Glomerular visceral epithelial cell (primary cell): ENCODE measurements around the gene NTN5.
A peak's percentile ranks its signal among the peaks of the same experiment; 100 is the strongest.
"Not testable (repeated sequence)": the region's sequence is repeated elsewhere in the genome, so short reads cannot be mapped to it uniquely, and the experiment has no call there.

Experiments used
- DNase-seq: peaks from one replicate; pipeline ENCODE4 v3.0.0-alpha.2; 2016; ENCODE audit errors: extremely low spot score

Gene NTN5

DNA sequence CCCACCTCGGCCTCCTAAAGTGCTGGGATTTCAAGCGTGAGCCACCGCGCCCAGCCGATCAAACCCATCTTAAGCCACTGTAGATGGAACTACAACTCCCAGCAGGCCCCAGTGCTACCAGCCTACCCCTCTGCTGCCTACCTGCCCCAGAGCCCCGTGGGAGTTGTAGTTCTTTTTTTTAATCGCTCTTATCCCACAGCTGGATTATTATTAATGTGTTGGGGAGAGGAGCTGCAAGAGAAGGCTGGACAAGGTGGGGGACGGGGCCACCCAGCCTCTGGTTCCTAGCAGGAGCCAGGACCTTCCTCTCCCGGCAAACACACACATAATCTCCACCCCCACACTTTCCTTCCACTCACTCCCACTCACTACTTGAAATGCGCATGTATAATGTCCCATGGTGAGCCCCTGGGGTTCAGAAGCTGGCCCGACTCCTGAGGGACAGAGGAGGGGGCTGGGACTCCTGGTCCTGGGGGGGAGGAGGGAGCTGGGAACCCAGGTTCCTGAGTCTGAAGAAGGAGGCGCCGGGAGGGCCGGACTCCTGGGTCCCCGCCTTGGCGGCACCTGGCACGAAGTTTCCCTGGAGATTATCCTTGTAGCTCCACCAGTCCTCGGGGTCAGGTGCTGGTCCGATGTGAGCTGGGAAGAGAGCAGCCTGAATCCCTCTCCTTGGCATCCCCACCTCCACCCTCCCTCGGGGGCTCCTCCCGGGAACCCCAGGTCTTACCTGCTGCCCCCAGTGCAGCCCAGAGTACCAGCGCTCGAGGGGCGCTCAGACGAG is 27.8 kb downstream of the NTN5 start:
- DNase-seq, result peak; percentile 63

DNA sequence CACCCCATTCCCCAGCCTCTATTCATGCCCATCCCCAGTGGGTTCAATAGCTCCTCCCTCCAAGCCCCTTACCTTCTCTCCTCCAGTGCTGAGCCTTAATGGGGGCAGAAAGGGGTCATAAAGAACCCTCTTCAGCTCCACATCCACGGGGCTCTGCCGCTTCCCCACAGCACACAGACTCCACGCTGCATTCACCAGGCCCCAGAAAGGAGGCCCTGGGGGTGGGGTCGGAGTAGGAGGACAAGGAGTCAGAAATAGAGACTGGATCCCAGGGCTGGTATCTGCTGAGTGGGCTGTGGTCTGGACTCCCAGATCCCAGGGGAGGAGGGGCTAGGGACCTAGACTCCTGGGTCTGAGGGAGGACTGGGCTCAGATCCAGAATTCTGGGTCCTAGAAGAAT is 28.5 kb downstream of the NTN5 start:
- DNase-seq, result no peak

DNA sequence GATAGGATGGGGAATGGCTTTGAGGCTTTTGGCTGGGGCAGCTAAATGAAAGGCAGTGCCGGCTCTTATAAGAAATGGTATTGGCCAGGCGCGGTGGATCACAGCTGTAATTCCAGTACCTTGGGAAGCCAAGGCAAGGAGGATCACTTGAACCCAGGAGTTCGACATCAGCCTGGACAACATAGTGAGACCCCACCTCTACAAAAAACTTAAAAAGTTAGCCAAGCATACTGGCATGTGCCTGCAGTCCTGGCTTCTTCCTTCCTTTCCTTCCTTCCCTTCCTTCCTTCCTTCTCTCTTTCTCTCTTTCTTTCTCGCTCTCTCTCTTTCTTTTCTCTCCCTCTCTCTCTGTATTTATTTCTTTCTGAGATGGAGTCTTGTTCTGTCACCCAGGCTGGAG is 30.0 kb downstream of the NTN5 start:
- DNase-seq, result no peak

DNA sequence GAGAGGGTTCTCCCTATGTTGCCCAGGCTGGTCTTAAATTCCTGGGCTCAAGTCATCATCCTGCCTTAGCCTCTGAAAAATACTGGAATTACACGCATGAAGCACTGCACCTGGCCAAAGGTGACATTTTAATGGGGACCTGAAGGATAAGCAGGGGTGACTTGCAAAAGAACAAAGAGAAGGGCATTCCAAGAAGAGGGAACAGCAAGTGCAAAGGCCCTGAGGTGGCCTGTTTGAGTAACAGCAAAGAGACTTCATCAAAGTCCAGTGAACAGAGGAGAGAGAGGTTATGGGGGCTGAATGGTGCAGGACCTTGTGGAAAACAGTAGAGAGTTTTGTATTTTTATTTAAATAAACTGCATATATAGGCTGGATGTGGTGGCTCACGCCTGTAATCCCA is 31.0 kb downstream of the NTN5 start:
- no peak for DNase-seq

DNA sequence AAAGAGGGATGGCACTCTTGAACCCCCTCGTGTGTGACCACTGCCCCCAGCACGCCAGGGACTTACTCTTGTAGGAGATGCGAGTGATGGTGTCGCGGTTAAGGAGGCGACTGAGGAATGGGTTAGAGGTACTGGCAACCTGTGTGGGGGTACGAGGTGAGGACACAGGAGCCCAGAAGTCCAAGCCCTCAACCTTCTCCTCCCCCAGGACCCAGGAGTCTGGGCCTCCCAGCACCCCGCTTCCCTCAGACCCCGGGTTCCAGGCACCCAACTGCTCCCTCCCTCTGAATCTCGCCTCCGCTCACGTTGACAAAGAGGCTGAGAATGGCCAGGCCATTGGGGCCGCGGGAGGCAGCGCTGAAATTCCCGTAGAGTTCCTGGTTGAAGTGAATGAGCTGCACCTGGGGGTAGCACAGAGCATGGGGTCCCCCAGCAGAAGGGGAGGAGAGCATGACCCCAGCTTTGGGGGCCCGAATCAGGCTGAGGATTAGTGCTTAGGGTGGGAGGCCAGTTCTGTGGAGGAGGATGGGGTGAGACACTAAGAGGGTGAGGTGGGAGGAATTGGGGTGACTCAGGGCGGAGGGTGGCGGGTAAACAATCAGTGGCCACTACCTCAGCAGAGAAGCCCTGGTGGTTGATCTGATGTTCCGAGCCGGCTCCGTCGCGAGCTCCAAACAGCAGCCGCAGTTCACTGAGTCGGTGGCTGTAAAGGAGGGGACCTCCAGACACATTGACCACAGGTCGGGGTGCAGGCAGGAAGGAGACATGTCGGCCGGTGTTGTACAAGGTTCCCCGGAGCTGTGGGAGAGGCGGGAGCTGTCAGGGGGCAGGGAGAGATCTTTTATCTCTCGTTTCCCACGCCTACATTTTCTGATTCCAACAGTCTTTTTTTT is 33.1 kb downstream of the NTN5 start:
- DNase-seq, result no peak

DNA sequence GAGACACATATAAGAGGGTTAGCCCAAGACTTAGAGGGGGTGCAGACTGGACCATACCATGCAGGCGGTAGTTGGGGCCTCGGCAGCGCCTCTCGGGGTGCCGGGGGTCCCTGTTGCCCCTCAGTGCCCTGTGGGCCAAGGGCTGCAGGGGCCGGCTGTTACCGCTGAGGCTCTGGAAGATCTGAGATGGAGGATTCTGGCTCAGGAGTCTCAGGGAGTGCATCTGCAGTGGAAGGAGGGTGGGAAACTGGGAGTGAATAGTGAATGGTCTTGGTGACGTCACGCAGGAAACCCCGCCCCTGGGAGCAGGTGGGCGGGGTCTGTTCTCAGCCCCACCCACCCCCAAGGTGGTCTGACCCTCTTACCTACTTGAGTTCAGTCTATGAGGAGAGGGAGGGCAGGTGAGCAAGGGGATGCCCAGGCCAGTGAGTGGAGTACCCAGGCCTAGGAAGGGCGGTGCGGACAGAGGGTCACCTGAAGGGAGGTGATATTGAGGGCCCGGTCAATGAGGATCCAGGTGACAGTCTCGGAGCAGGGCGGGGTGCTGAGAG is 33.9 kb downstream of the NTN5 start:
- no peak for DNase-seq

DNA sequence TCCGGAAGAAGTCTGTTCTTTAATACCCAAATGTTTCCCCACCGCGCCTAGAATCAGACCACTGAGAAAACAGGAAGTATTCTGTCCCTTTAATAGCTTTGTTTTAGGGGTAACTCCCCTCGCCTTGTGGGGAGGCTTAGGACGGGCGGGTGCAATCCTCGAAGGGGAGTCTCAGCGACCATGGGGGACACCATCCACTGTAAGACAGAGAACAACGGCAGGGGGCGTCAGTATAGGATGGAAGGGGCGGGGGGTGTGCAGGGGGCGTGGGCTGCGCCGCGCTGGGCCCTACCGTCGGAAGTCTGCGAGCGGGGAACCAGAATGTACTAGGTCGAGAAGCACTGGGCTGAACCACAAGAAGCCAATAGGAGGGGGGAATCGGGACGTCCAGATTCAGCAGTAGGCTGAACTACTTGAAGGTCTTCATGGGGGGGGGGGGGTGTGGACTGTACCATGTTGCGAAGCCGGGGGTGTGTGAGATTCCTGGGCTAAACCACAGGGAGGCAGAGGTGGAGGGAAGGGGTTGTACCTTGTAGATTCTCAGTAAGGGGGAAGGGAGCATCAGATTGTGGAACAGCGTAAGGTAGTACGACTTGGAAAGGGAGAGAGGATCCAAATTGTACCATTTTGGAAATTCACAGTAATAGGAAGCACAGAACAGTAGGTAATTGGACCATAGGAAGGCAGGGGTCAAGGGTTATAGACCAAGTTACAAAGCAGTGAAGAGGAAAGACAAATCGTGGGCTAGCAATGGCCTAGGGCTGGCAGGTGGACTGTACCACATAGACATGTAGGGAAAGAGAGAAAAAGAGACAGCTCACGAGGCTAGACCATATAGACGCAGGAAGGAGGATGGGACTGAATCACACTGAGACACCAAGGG is 34.6 kb downstream of the NTN5 start:
- peak; percentile 93 for DNase-seq

DNA sequence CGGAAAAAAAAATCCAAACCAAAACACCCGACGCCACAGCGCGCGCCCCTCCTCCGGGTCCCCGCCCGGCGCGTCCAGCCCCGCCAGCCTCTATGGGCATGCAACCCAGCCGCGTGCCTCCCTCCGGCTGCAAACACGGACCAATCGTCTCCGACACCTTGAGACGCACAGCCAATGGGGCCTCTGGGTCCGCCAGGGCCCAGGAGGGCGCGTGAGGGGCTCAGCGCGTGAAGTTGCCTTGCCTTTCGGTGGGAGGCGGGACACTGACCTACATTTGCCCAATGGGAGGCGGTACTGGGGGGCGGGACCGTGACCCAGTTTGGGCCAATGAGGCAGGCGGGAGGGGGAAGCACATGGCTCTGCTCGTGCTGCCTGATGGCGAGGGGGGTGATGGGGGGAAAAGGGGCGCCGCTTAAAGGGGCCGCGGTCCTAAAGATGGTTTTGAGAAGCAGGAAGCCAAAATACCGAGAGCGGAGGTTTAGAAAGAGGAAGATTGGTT is 35.3 kb downstream of the NTN5 start:
- DNase-seq, result peak; percentile 99

DNA sequence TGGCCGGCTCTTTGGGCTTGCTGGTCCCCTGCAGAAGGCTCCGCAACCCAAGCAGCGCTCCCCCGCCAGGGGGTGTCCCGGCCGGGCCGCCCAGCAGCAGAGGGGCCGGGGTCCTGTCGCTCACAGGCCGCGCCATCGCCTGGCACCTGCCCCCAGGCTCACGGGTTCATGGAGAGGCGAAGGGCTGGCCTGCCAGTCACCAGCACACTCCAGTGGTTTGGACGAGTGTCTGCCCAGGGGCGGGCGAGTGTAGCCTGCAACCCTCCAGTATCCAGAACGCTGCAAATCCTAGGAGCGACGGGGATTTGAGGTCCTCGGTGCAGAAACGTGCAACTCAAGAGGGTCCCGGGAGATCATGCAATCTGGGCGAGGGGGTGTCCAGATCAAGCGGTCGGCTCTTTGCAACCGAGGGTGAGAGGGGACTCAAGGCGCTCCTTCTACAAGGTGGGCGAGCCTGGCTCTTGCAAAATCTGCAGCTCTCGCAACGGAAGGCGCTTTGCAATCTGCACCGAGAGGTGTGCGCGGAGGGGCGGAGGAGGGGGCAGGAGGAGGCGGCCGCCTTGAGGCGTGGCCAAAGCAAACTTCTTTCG is 35.9 kb downstream of the NTN5 start, which contains the start of gene DBP:
TSS of gene DBP (minus strand) at position 521 of the 590 bp plus-strand sequence. CDS start at position 136, 385 bp downstream.
- DNase-seq, result no peak

DNA sequence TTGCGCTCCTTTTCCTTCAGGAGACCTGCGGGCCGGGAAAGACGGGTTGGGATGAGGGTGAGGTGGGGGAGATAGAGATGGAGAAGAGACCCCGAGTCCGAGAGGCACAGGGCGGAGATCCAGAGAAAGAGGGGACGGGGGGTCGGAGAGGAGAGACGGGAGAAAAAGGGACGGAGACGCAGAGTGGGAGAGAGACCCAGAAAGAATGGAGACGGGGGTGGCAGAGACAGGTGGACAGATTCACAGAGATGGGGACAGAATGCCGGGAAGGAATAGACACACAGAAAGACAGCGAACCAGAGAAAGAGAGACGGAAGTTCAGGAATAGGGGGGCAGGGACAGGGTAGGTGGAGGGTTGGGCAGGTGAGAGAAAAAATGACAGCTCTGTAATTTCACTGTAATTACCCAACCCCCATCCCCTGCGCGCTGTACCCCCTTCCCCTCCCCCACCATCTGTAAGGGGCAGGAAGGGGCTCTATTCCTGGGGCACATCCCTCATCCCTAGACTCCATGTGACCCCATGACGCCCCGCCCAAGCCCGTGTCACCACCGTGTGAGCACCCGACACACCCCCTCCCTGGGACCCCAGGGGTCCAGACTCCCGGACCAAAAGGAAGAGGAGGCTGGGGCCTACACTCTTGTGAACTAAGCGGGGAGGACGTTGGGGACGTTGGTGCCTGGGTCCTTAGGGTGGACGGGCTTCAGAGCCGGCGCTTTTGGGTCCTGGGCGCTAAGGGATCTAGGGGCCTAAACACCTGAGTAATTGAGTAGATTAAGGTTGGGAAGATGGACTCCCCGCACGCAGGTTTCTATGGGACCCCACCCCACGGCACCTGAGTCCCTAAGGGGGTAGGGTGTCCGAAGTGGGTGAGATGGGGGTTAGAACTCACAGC is 36.6 kb downstream of the NTN5 start:
- DNase-seq, result no peak

DNA sequence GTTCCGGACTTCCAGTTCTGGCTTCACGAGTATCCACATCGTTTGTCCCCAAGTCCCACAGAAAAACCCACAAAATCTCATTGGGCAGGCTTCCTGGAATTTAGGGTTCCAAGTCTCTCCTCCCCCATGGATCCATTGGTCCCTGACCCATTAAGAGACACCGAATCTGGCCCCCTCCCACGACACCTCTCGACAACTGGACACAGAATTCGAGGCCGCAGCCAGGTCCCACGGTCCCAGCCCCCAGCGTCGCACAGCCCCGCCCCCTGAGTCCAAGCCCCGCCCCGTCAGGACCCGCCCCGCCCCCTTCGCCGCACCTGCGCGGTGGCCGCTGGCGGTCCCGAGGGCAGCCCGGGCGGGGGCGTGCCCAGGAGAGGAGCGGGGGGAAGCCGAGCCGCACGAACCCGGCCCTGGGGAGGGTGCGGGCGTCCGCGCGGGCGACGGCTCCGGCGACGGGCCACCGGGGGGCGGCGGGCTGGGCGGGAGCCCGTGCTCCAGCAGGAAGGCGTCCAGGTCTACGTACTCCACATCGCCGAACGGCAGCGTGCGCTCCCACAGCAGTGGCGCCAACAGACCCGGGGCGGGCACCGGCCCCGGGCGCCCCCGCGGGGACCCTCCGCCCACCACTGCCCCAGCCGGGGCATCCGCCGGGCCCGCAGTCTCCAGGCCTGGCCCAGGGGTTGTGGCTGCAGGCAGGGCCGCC is 37.4 kb downstream of the NTN5 start:
- peak; percentile 67 for DNase-seq

DNA sequence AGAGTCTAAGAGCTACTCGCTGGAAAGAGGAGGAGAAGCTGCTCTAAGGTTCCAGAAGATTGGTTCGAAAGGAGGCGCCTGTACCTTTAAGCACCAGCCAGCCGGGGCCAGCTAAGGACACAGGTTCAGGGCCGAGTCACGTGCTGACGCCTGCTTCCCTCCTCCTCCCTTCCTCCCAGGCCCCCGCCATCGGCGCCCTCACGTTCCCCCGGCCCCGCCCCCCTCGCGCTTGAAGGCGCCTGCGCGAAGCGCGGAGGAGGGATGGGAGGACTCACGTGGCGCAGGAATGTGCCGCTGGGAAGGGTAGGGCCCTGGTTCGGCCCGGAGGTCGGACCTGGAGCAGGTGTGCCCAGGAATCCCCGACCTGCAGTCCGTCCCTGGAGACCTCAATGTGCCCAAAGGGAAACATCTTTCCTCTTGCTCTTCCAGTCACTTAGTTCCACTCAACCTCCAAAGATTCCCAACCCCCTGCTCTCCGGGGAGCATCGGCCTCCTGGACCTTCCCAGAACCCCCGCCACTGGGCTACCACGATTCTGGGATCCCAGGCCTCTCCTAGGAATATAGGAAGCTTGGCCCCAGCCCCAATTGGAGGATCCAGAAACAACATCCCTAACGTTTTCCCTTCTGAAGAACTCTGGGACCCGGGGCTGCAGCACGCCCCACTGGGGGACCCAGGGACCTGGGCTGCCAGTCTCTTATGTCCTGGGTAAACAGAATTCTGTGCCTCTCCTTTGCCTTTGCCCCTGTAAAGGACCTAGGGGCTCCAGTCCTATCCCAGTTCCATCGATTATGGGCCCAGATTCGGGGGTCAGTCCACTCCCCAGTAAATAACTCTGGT is 38.2 kb downstream of the NTN5 start:
- DNase-seq, result peak; percentile 94

DNA sequence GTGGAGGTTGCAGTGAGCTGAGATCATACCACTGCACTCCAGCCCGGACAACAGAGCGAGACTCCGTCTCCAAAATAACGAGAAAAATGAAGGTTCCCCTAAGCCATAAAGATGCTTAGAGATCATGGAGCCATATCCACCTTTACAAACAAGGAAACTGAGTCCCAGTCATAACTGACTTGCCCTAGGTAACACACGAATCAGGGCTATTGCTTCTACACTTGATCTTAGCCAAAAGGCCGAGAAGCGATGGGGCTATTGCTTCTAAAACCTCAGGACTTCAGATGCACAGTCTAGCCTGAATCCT is 38.8 kb downstream of the NTN5 start:
- DNase-seq, result no peak

DNA sequence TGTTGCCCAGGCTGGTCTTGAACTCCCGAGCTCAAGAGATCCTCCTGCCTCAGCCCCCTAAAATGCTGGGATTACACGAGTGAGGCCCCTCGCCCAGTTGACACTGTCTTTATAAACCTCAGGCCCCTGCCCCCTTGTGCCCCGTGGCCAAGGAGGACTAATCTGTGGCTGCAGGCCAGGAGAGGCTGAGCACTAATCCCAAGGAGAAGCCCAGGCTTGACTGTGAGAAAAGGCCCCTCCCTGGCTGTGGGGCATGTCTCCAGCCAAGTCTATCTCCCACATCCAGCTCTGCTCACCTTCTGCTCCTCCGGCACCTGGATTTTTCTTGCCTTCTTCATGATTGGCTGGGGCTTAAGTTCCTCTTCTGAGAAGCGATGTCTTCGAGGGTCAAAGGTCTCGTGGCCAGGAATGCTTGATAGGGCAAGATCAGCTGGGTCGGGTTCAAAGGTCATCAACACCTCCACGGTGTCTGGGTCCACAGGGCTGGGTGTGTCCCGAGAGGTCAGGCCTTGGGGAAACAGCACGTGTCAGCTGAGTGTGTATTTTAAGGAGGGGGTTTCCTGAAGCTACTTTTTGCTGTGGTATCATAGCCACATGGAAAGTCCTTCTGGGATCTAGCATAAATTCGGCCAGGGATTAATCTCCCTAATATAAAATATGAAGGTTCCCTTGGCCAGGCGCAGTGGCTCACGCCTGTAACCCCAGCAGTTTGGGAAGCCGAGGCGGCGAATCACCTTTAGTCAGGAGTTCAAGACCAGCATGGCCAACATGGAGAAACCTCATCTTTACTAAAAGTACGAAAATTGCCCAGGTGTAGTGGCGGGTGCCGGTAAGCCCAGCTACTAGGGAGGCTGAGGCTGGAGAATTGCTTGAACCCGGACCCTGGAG is 39.4 kb downstream of the NTN5 start:
- no peak for DNase-seq

DNA sequence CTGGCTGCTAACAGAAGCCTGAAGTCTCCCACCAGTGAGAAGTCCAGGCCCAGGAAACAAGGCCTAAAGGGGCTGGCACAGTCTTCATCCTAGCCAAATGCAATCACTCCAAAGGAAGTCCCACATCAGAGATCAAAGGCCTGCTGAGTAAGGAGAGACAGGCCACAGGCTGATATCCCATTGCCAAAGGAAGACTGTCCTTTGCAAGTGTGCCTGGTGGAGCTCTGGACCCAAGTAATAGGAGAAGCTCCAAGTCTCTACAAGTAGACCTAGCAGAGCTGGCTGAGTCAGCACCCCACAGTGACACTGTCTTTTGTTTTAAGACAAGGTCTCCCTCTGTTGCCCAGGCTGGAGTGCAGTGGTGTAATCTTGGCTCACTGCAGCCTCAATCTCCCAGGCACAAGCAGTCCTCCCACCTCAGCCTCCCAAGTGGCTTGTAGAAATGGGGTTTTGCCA is 40.1 kb downstream of the NTN5 start:
- peak; percentile 66 for DNase-seq

DNA sequence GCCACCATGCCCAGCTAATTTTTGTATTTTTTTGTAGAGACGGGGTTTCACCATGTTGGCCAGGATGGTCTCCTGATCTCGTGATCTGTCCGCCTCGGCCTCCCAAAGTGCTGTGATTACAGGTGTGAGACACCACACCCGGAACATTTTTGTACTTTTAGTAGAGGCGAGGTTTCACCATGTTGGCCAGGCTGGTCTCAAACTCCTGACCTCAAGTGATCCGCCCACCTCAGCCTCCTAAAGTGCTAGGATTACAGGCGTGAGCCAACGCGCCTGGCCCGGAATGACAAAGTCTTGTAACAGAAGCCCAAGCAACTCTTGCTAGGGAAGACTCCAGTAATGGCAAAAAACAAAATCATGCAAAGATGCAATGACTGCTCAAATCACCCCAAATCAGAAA is 40.5 kb downstream of the NTN5 start:
- not testable (repeated sequence) for DNase-seq

DNA sequence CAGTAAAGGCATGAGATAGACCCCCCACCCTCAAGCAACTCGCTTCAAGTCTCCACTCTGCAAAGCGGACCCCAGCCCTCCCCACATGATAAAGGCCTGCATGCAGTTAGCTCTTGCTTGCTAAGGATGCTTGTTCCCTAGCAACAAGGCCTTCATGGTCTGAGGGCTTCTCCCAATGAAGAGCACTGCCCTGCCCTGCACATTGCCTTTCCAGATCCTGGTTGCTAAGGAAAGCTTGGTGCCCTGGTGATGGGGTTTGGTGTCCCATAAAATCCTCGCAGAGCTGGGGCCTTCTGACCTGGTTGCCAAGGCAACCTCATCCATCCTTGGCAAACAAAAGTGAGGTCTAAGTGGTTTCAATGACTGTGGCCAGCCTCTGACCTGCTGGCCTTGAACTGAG is 41.6 kb downstream of the NTN5 start:
- no peak for DNase-seq
